ENCODE data around the gene RBPJL.

RBPJL gene

GRCh38 chr20:45306431-45306982, at the start of gene RBPJL:
TSS of gene RBPJL (plus strand) at chr20:45306840. CDS start at chr20:45306923, 83 bp downstream.
- DNase-seq = peak; percentile 50 to 60

- DNase-seq = no peak
Measured at GRCh38 chr20:45257161-45257560, 49.5 kb upstream of the RBPJL start.

GRCh38 chr20:45257711-45258110, 48.9 kb upstream of the RBPJL start:
- no peak for DNase-seq

GRCh38 chr20:45258259-45258658, 48.4 kb upstream of the RBPJL start:
- no peak for DNase-seq

GRCh38 chr20:45258664-45259063, 48.0 kb upstream of the RBPJL start:
- DNase-seq = no peak

GRCh38 chr20:45263556-45264266, 42.9 kb upstream of the RBPJL start:
- no peak for DNase-seq

- DNase-seq = no peak
Measured at GRCh38 chr20:45266977-45267376, 39.7 kb upstream of the RBPJL start.

- no peak for DNase-seq
Measured at GRCh38 chr20:45268531-45268930, 38.1 kb upstream of the RBPJL start.

- no peak for DNase-seq
Measured at GRCh38 chr20:45269056-45269455, 37.6 kb upstream of the RBPJL start.

- DNase-seq = no peak
Measured at GRCh38 chr20:45269754-45270270, 36.8 kb upstream of the RBPJL start.

GRCh38 chr20:45275338-45275737, 31.3 kb upstream of the RBPJL start:
- DNase-seq = no peak

GRCh38 chr20:45279992-45280391, 26.6 kb upstream of the RBPJL start:
- no peak for DNase-seq

GRCh38 chr20:45282700-45283550, 23.7 kb upstream of the RBPJL start:
- DNase-seq = no peak

- no peak for DNase-seq
Measured at GRCh38 chr20:45283551-45284057, 23.0 kb upstream of the RBPJL start.

GRCh38 chr20:45288376-45288775, 18.3 kb upstream of the RBPJL start:
- DNase-seq = no peak

- DNase-seq = no peak
Measured at GRCh38 chr20:45288860-45289259, 17.8 kb upstream of the RBPJL start.

- no peak for DNase-seq
Measured at GRCh38 chr20:45289942-45290676, 16.5 kb upstream of the RBPJL start.

GRCh38 chr20:45290677-45291355, 15.8 kb upstream of the RBPJL start:
- peak; percentile 79 to 82 for DNase-seq

- DNase-seq = no peak
Measured at GRCh38 chr20:45291526-45291925, 15.1 kb upstream of the RBPJL start.

- DNase-seq = no peak
Measured at GRCh38 chr20:45292343-45292742, 14.3 kb upstream of the RBPJL start.

- DNase-seq = peak; percentile 92 to 93
Measured at GRCh38 chr20:45293041-45294002, 13.3 kb upstream of the RBPJL start.
